IMR-90 (cell line): ENCODE measurements around the gene C5orf58.

Experiments
- CEBPB ChIP-seq: IDR thresholded peaks from 2 replicates; pipeline ENCODE4 v1.6.1; 2012; ENCODE audit warnings: low read depth, low read length, improper control_type of control experiment
- CTCF ChIP-seq: conservative IDR thresholded peaks from 2 replicates; pipeline ENCODE4 v1.5.1; 2012; ENCODE audit warnings: mild to moderate bottlenecking, low read depth, low read length, improper control_type of control experiment
- RAD21 ChIP-seq: IDR thresholded peaks from 2 replicates; pipeline ENCODE4 v1.6.1; 2012; ENCODE audit warnings: low read length, improper control_type of control experiment

- TF ChIP-seq CEBPB, result no peak
- no peak for TF ChIP-seq CTCF
- TF ChIP-seq RAD21, result no peak
Observed at GRCh38 chr5:170290498-170290897, 57.7 kb downstream of the C5orf58 start.
